HFFc6 (cell line): ENCODE measurements around the gene ARHGAP15. TPM values are rescaled to one million over a fixed set of nuclear protein-coding genes. Genes with fewer than 3 reads are reported as not detected.

Experiments used
- DNase-seq: peaks from one replicate; pipeline ENCODE4 v3.0.0-alpha.2; 2018
- H3K27ac Mint-ChIP-seq: 2 replicates; pipeline ENCODE4 v1.8.0; 2020; ENCODE audit warnings: mild to moderate bottlenecking, mixed read lengths
- H3K27me3 Mint-ChIP-seq: 2 replicates; pipeline ENCODE4 v1.8.0; 2021; ENCODE audit warnings: mild to moderate bottlenecking, moderate library complexity, mixed read lengths; ENCODE audit not compliant: insufficient read depth
- H3K36me3 Mint-ChIP-seq: 2 replicates; pipeline ENCODE4 v1.8.0; 2021; ENCODE audit warnings: low read depth, mixed read lengths
- H3K4me1 Mint-ChIP-seq: 2 replicates; pipeline ENCODE4 v1.8.0; 2020; ENCODE audit warnings: low read depth, mixed read lengths
- H3K4me3 Mint-ChIP-seq: 2 replicates; pipeline ENCODE4 v1.8.0; 2020; ENCODE audit warnings: mild to moderate bottlenecking, moderate library complexity, mixed read lengths
- H3K9me3 Mint-ChIP-seq: 2 replicates; pipeline ENCODE4 v1.8.0; 2020; ENCODE audit warnings: mild to moderate bottlenecking, mixed read lengths
- CTCF ChIP-seq: fragments of 200-600 bp; sonication (generic); IDR thresholded peaks from 2 replicates; pipeline ENCODE4 v1.5.0; 2021; ENCODE audit warnings: antibody characterized with exemption, mild to moderate bottlenecking
- total RNA-seq, 6 experiments: library from RNA; stranded (reverse); fragmentation: NEBNext Ultra II Directional; extraction: Animal tissue kit (Norgen Biotek cat#: 25700); gene quantifications; 2 replicates in 1 of 6; 3 replicates in 5 of 6; pipeline ENCODE4 v1.2.3, GENCODE V29; 2021

The ARHGAP15 gene
- total RNA-seq, 6 experiments from 2014 or later = not detected

GRCh38 chr2:143801561-143801960 lies 672.3 kb downstream of the ARHGAP15 start:
- peak overlapping the region; percentile 82 for H3K27ac Mint-ChIP-seq
- H3K4me1 Mint-ChIP-seq = peaks cover 36% of the 10 kb centered on the region
- H3K36me3 Mint-ChIP-seq = peaks cover 9% of the 10 kb centered on the region
- H3K4me3 Mint-ChIP-seq = no peak overlapping the region
- DNase-seq = no peak
- TF ChIP-seq CTCF = no peak
- H3K9me3 Mint-ChIP-seq = no peaks in the 10 kb centered on the region
- H3K27me3 Mint-ChIP-seq = no peaks in the 10 kb centered on the region

- no peak for TF ChIP-seq CTCF
- H3K36me3 Mint-ChIP-seq = peaks cover 9% of the 10 kb centered on the region
- peaks cover 39% of the 10 kb centered on the region for H3K4me1 Mint-ChIP-seq
- DNase-seq = peak; percentile 36
- H3K27ac Mint-ChIP-seq = peak overlapping the region; percentile 82
- H3K27me3 Mint-ChIP-seq = no peaks in the 10 kb centered on the region
- H3K4me3 Mint-ChIP-seq = peak overlapping the region; percentile 54; the same call in 1 of the 2 replicates
- H3K9me3 Mint-ChIP-seq = no peaks in the 10 kb centered on the region
These were observed 673.0 kb downstream of the ARHGAP15 start for GRCh38 chr2:143802242-143802641.

GRCh38 chr2:143802871-143803650 lies 673.8 kb downstream of the ARHGAP15 start:
- peak overlapping the region; percentile 82 for H3K27ac Mint-ChIP-seq
- peaks cover 47% of the 10 kb centered on the region for H3K4me1 Mint-ChIP-seq
- DNase-seq = no peak
- H3K9me3 Mint-ChIP-seq = no peaks in the 10 kb centered on the region
- no peaks in the 10 kb centered on the region for H3K27me3 Mint-ChIP-seq
- H3K36me3 Mint-ChIP-seq = peaks cover 9% of the 10 kb centered on the region
- TF ChIP-seq CTCF = peak; percentile 11; the same call in 1 of the 2 replicates
- peak overlapping the region; percentile 54; the same call in 1 of the 2 replicates for H3K4me3 Mint-ChIP-seq

- Mint-ChIP-seq H3K4me3 (no peak overlapping the region), H3K36me3 (peaks cover 5% of the 10 kb centered on the region), H3K27me3 (no peaks in the 10 kb centered on the region), H3K27ac (no peak overlapping the region), H3K9me3 (no peaks in the 10 kb centered on the region), H3K4me1 (peaks cover 56% of the 10 kb centered on the region)
- no peak for TF ChIP-seq CTCF
- DNase-seq = no peak
These were observed 674.7 kb downstream of the ARHGAP15 start for GRCh38 chr2:143803936-143804335.

- Mint-ChIP-seq H3K4me1 (peaks cover 58% of the 10 kb centered on the region), H3K4me3 (no peak overlapping the region), H3K36me3 (peaks cover 5% of the 10 kb centered on the region; the same call in 1 of the 2 replicates), H3K27ac (no peak overlapping the region), H3K27me3 (no peaks in the 10 kb centered on the region), H3K9me3 (no peaks in the 10 kb centered on the region)
- no peak for DNase-seq
- no peak for TF ChIP-seq CTCF
These were observed 676.4 kb downstream of the ARHGAP15 start for GRCh38 chr2:143805666-143806065.
